GM12864 (cell line): ENCODE results near the gene ARL4D.

ENCODE experiments used
- DNase-seq: peaks from one replicate; pipeline ENCODE4 v3.0.0-alpha.2; 2011; ENCODE audit warnings: low read depth
- H3K4me3 ChIP-seq: 2 replicates; pipeline ENCODE4 v1.5.1; 2011; ENCODE audit warnings: mild to moderate bottlenecking, low read depth, low read length, control low read depth
- CTCF ChIP-seq: IDR thresholded peaks from 2 replicates; pipeline ENCODE4 v1.5.1; 2011; ENCODE audit warnings: low read depth, mild to moderate bottlenecking, moderate library complexity, low read length, control low read depth, inconsistent platforms; ENCODE audit errors: missing control alignments

ARL4D gene

GRCh38 chr17:43380307-43380706, 18.5 kb upstream of the ARL4D start:
- H3K4me3 ChIP-seq, result no peak overlapping the region
- TF ChIP-seq CTCF, result no peak
- DNase-seq, result no peak

DNA sequence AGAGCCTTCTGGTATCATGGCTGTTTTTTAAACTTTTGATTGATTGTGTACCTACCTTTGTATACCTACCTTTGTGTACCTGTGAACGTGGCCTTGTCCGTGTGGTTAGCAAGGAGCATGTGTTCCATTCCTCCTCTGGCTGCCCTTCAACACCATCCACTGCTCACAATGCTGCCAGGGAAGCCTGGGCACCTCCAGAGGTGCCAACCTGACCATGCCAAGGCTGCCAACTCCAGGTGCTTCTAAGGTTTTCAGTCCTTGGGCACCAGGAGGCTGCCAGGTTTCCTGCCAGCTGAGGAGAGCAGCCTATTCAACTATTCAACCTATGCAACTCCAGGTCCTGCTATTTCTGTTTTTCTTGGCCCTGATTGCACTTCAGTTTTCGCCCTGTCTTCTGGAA, 17.6 kb upstream of the ARL4D start:
- TF ChIP-seq CTCF, result no peak
- no peak overlapping the region for H3K4me3 ChIP-seq
- DNase-seq, result no peak

- TF ChIP-seq CTCF, result no peak
- no peak for DNase-seq
Measured at GRCh38 chr17:43381621-43382020, 17.2 kb upstream of the ARL4D start.

GRCh38 chr17:43382776-43383175, 16.0 kb upstream of the ARL4D start:
- no peak for DNase-seq
- no peak overlapping the region for H3K4me3 ChIP-seq
- TF ChIP-seq CTCF, result no peak

More at GRCh38 chr17:43381621-43382020, 17.2 kb upstream of the ARL4D start:
- H3K4me3 ChIP-seq, result no peak overlapping the region

- H3K4me3 ChIP-seq, result no peak overlapping the region
- no peak for TF ChIP-seq CTCF
- no peak for DNase-seq
Measured at GRCh38 chr17:43383372-43383771, 15.4 kb upstream of the ARL4D start.

GRCh38 chr17:43383826-43384475, 14.8 kb upstream of the ARL4D start:
- H3K4me3 ChIP-seq, result no peak overlapping the region
- no peak for TF ChIP-seq CTCF
- no peak for DNase-seq

- no peak for TF ChIP-seq CTCF
- H3K4me3 ChIP-seq, result no peak overlapping the region
- DNase-seq, result no peak
Measured at GRCh38 chr17:43384476-43384862, 14.3 kb upstream of the ARL4D start.
